Mesendoderm (in vitro differentiated cells): ENCODE measurements around the gene AGAP6.
"Not testable (repeated sequence)": the region's sequence is repeated elsewhere in the genome, so short reads cannot be mapped to it uniquely, and the experiment has no call there.

Experiments
- DNase-seq: peaks from one replicate; pipeline ENCODE4 v3.0.0; 2013
- H2AK5ac ChIP-seq: 2 replicates; pipeline ENCODE4 v1.6.1; 2013; ENCODE audit warnings: low read length, inconsistent platforms
- H2BK120ac ChIP-seq: 2 replicates; pipeline ENCODE4 v1.6.1; 2013; ENCODE audit warnings: low read depth, mild to moderate bottlenecking, low read length, moderate library complexity, mixed read lengths
- H2BK15ac ChIP-seq: replicated peaks from 2 replicates; pipeline ENCODE4 v1.6.1; 2013; ENCODE audit warnings: low read depth, mild to moderate bottlenecking, moderate library complexity
- H2BK5ac ChIP-seq: 2 replicates; pipeline ENCODE4 v1.6.1; 2013; ENCODE audit warnings: low read length, inconsistent platforms
- H3K18ac ChIP-seq: 2 replicates; pipeline ENCODE4 v1.6.1; 2013; ENCODE audit warnings: mild to moderate bottlenecking, low read length, mixed read lengths
- H3K23ac ChIP-seq: one replicate; pipeline ENCODE4 v1.6.1; 2013; ENCODE audit warnings: low read length
- H3K27ac ChIP-seq: 2 replicates; pipeline ENCODE4 v1.5.1; 2013; ENCODE audit warnings: low read depth, mild to moderate bottlenecking, inconsistent platforms, low read length, moderate library complexity
- H3K27me3 ChIP-seq: 2 replicates; pipeline ENCODE4 v1.6.1; 2013; ENCODE audit warnings: low read length, control low read depth, mild to moderate bottlenecking, inconsistent platforms; ENCODE audit not compliant: insufficient read depth, poor library complexity
- H3K36me3 ChIP-seq: 2 replicates; pipeline ENCODE4 v1.6.1; 2013; ENCODE audit warnings: low read length, inconsistent platforms; ENCODE audit not compliant: control insufficient read depth, insufficient read depth
- H3K4ac ChIP-seq: one replicate; pipeline ENCODE4 v1.6.1; 2013; ENCODE audit warnings: low read depth, mild to moderate bottlenecking, low read length, moderate library complexity
- H3K4me1 ChIP-seq: 2 replicates; pipeline ENCODE4 v1.6.1; 2013; ENCODE audit warnings: low read depth, low read length, inconsistent platforms; ENCODE audit not compliant: control insufficient read depth
- H3K4me2 ChIP-seq: 2 replicates; pipeline ENCODE4 v1.6.1; 2013; ENCODE audit warnings: low read length
- H3K4me3 ChIP-seq: 2 replicates; pipeline ENCODE4 v1.5.1; 2013; ENCODE audit warnings: mild to moderate bottlenecking, low read length
- H3K56ac ChIP-seq: one replicate; pipeline ENCODE4 v1.6.1; 2013; ENCODE audit warnings: low read length
- H3K79me1 ChIP-seq: 2 replicates; pipeline ENCODE4 v1.6.1; 2013; ENCODE audit warnings: low read length, inconsistent platforms
- H3K79me2 ChIP-seq: 2 replicates; pipeline ENCODE4 v1.6.1; 2013; ENCODE audit warnings: mild to moderate bottlenecking, low read length; ENCODE audit not compliant: control insufficient read depth, insufficient read depth
- H3K9ac ChIP-seq: 2 replicates; pipeline ENCODE4 v1.6.1; 2013; ENCODE audit warnings: low read length, inconsistent platforms
- H4K5ac ChIP-seq: one replicate; pipeline ENCODE4 v1.6.1; 2013; ENCODE audit warnings: low read length
- H4K8ac ChIP-seq: one replicate; pipeline ENCODE4 v1.6.1; 2013; ENCODE audit warnings: low read depth, mild to moderate bottlenecking, control low read depth, low read length, moderate library complexity
- WGBS: extraction: QIAGEN DNeasy Blood & Tissue Kit; methylation state at CpG from one replicate; pipeline ENCODE4 v1.1.7; 2013; ENCODE audit warnings: low lambda C conversion rate, missing lambda C conversion rate; ENCODE audit not compliant: insufficient coverage; ENCODE audit errors: extremely low coverage; 5-methylcytosine and 5-hydroxymethylcytosine counted together

AGAP6 gene

DNA sequence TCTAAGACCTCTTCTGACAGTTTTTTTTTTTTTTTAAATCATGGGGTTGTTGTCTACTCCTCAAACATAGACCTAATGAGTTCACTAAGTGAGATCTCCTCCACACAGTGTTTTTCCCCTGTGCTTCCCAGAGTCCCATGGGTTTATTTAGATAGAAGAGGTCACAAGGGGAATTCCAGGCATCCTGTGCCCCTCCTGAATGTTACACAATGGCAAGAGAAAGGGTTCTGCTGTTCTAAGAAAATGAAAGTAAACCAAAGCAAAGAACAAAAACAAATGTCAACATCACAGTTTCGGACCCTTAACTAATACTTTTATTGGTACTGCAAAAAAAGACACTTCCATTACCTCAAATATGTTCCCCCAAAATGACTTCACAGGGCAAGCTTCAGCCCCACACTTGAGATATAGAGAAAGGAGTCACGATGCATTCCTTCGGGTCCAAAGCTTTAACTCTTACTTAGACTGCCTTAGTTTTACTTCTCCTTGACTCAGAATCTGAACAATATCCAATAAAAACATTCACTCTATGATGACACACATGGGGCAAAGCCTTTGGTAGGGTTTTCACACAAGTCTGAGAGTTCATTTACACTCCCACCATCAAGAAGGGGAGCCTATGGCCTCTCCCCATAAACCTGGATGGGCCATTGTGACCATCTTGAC is 63.9 kb downstream of the AGAP6 start:
- H2AK5ac ChIP-seq, H2BK5ac ChIP-seq, H3K4me2 ChIP-seq, H3K18ac ChIP-seq, H3K4ac ChIP-seq, H3K27ac ChIP-seq, H2BK15ac ChIP-seq, H3K4me1 ChIP-seq, H4K8ac ChIP-seq, H4K5ac ChIP-seq, H3K79me1 ChIP-seq, H3K4me3 ChIP-seq, H3K79me2 ChIP-seq, H2BK120ac ChIP-seq, H3K27me3 ChIP-seq, H3K36me3 ChIP-seq, H3K56ac ChIP-seq, H3K23ac ChIP-seq, DNase-seq, H3K9ac ChIP-seq: not testable (repeated sequence)
- no CpG with 5 or more reads among the region's 3 CpGs for WGBS

DNA sequence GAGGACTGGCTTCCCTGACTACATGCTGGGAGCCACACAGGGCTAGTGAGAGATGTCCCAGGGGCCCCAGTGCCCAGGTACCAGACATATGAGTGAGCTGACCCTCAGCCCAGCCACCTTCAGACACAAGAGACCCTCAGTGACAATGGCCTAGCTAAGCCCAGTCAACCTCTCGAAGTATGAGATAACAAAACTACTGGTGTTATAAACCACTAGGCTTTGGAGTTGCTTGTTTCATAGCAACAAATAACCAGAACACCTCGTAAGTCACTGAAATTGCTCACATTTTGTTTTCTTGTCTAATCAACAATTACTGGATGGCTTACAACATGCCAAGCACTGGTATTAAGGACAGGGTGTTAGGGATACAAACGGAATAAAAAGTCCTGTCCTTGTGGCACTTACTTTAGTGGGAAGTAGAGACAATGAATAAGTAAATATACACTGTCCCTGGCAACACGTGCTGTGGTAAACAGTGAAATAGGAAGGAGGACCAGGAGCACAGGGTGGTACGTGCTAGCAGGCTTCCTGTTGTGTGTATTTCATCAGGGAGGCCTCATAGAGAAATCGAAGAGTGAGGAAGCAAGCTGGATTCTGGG is 64.7 kb downstream of the AGAP6 start:
- H3K4me3 ChIP-seq, H3K79me1 ChIP-seq, H3K4ac ChIP-seq, H3K4me2 ChIP-seq, H2BK15ac ChIP-seq, H2BK120ac ChIP-seq, H3K23ac ChIP-seq, H3K18ac ChIP-seq, H3K36me3 ChIP-seq, H4K5ac ChIP-seq, H3K4me1 ChIP-seq, H3K9ac ChIP-seq, DNase-seq, H2AK5ac ChIP-seq, H3K56ac ChIP-seq, H3K79me2 ChIP-seq, H2BK5ac ChIP-seq, H3K27ac ChIP-seq, H4K8ac ChIP-seq, H3K27me3 ChIP-seq: not testable (repeated sequence)
- no CpG with 5 or more reads among the region's 6 CpGs for WGBS

DNA sequence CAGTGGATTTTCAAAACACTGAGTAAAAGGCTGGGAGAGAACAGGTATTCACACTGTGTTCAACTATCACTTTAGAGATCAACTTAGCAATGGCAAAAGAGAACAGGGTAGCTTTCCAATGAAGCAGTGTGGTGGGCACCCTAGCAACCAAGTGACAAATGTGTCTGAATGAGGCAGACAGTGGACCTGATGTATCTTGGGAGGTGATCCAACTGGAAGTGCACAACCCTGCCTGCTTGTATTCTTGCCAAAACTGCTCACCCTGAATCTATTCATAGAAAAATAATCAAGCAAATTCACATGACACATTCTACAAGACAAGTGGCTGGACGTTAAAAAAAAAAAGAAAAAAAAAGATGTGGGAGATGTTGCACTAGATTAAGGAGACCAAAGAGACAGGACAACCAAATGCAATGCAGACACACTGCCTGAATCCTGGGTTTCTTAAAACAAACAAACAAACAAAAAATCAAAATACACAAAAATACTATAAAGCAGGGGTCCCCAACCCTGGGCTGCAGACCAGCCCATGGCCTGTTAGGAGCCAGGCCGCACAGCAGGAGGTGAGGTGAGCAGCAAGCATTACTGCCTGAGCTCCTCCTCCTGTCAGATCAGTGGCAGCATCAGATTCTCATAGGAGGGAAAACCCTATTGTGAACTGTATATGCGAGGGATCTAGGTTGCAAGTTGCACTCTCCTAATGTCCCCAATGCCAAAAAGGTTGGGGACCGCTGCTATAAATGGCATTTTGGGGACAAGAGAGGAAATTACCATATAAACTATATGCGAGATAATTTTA is 67.5 kb downstream of the AGAP6 start:
- H2BK15ac ChIP-seq, H3K18ac ChIP-seq, H3K4ac ChIP-seq, H2BK120ac ChIP-seq, DNase-seq, H2BK5ac ChIP-seq, H4K8ac ChIP-seq, H3K4me1 ChIP-seq, H3K36me3 ChIP-seq, H2AK5ac ChIP-seq, H3K4me2 ChIP-seq, H3K27ac ChIP-seq, H3K56ac ChIP-seq, H4K5ac ChIP-seq, H3K79me2 ChIP-seq, H3K27me3 ChIP-seq, H3K4me3 ChIP-seq, H3K9ac ChIP-seq, H3K23ac ChIP-seq, H3K79me1 ChIP-seq: not testable (repeated sequence)
- no CpG with 5 or more reads among the region's 5 CpGs for WGBS

DNA sequence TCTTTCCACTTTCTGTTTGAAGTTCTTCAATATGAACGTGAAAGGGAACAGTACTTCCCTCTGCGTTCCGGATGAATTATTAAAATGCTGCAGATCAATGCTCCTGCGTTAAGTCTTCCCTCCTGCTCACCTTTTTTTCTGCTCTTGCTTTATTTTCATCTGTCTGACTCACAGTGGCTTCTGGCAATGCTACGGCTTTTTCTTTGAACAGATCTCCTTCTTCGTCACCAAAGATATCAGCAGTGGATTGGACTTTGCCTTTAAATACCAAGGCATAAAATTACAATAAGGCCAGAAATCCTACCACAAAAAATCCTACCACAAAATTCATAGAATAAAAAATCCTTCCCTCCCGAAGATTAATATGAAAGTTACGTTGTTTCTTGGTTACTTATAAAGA is 68.4 kb downstream of the AGAP6 start:
- H2BK15ac ChIP-seq, DNase-seq, H3K79me1 ChIP-seq: not testable (repeated sequence)

DNA sequence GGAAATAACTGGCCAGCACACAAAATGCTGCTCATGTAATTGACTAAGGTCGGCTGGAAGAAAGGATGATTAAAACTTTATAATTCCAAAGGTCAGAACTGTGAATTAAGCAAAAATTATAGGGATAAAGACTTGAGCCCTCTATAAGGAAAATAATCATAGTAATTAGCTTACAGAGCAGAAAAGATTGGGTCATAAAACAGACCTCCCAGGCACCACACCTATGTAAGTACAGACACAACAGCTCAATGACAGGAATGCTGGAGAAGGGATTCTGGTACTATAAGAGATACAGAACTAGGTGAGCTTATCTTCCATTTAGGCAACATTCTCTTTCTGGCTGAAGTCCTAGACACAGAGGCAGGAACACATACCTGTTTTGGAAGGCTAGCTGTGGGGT is 70.5 kb downstream of the AGAP6 start:
- not testable (repeated sequence) for H3K79me1 ChIP-seq, H3K56ac ChIP-seq, H2BK15ac ChIP-seq, H3K4ac ChIP-seq, H3K9ac ChIP-seq, H3K23ac ChIP-seq, H2BK120ac ChIP-seq, H3K4me3 ChIP-seq, H3K18ac ChIP-seq, H3K4me2 ChIP-seq, H3K79me2 ChIP-seq, H3K4me1 ChIP-seq, H2BK5ac ChIP-seq, H3K36me3 ChIP-seq, DNase-seq, H3K27me3 ChIP-seq, H3K27ac ChIP-seq, H4K8ac ChIP-seq, H2AK5ac ChIP-seq, H4K5ac ChIP-seq
- whole genome bisulfite sequencing: no CpG with 5 or more reads among the region's 1 CpG

More for the DNA sequence above, 68.4 kb downstream of the AGAP6 start:
- H3K79me2 ChIP-seq, H3K56ac ChIP-seq, H3K27ac ChIP-seq, H2AK5ac ChIP-seq, H4K8ac ChIP-seq, H3K4me2 ChIP-seq, H3K4me1 ChIP-seq, H2BK120ac ChIP-seq, H3K4ac ChIP-seq, H3K9ac ChIP-seq, H4K5ac ChIP-seq, H3K18ac ChIP-seq, H3K4me3 ChIP-seq, H3K36me3 ChIP-seq, H3K27me3 ChIP-seq, H2BK5ac ChIP-seq, H3K23ac ChIP-seq: not testable (repeated sequence)
- WGBS: no CpG with 5 or more reads among the region's 8 CpGs
